Neural cell (in vitro differentiated cells): Measurements from ENCODE around the gene TRPV5. TPM values are rescaled to one million over a fixed set of nuclear protein-coding genes. Genes with fewer than 3 reads are reported as not detected.

Source experiments
- H2AFZ ChIP-seq: fragments of 200-600, 300-800 bp; sonication (generic), shearing (Covaris generic); 2 replicates; pipeline ENCODE4 v1.6.0; 2014; ENCODE audit warnings: low read depth, mild to moderate bottlenecking, antibody characterized with exemption, low read length, moderate library complexity
- H3F3A ChIP-seq: fragments of 200-600 bp; shearing (Covaris generic); 2 replicates; pipeline ENCODE4 v1.6.1; 2016; ENCODE audit warnings: mild to moderate bottlenecking, moderate library complexity, mixed read lengths, antibody characterized with exemption, low read length; ENCODE audit not compliant: insufficient read depth, poor library complexity, severe bottlenecking
- H3K27ac ChIP-seq: fragments of 200-600, 300-800 bp; sonication (generic), shearing (Covaris generic); 2 replicates; pipeline ENCODE4 v1.5.1; 2014; ENCODE audit warnings: mild to moderate bottlenecking, low read length, moderate library complexity
- H3K27me3 ChIP-seq: fragments of 300-800, 200-600 bp; sonication (generic), shearing (Covaris generic); 2 replicates; pipeline ENCODE4 v1.6.0; 2014; ENCODE audit warnings: mild to moderate bottlenecking, low read depth, low read length, moderate library complexity; ENCODE audit not compliant: insufficient read depth
- H3K36me3 ChIP-seq: fragments of 300-800, 200-600 bp; sonication (generic), shearing (Covaris generic); 2 replicates; pipeline ENCODE4 v1.5.1; 2014; ENCODE audit warnings: mild to moderate bottlenecking, antibody characterized with exemption, low read length, moderate library complexity; ENCODE audit not compliant: insufficient read depth
- H3K4me2 ChIP-seq: fragments of 300-800, 200-600 bp; sonication (generic), shearing (Covaris generic); 2 replicates; pipeline ENCODE4 v1.6.0; 2014; ENCODE audit warnings: mild to moderate bottlenecking, low read length
- H3K4me3 ChIP-seq: fragments of 300-800, 200-600 bp; sonication (generic), shearing (Covaris generic); 2 replicates; pipeline ENCODE4 v1.5.1; 2014; ENCODE audit warnings: mild to moderate bottlenecking, low read length, moderate library complexity
- H3K79me2 ChIP-seq: fragments of 200-600 bp; shearing (Covaris generic); replicated peaks from 2 replicates; pipeline ENCODE4 v1.6.0; 2014; ENCODE audit warnings: mild to moderate bottlenecking, low read length, moderate library complexity; ENCODE audit not compliant: insufficient read depth
- H3K9ac ChIP-seq: fragments of 300-800, 200-600 bp; sonication (generic), shearing (Covaris generic); 2 replicates; pipeline ENCODE4 v1.6.1; 2016; ENCODE audit warnings: mild to moderate bottlenecking, low read length, mixed read lengths
- H3K9me2 ChIP-seq: fragments of 200-600 bp; shearing (Covaris generic); 2 replicates; pipeline ENCODE4 v1.6.1; 2016; ENCODE audit warnings: mild to moderate bottlenecking, low read length, mixed read lengths; ENCODE audit not compliant: insufficient read depth
- H3K9me3 ChIP-seq: fragments of 200-600, 300-800 bp; sonication (generic), shearing (Covaris generic); 2 replicates; pipeline ENCODE4 v1.6.1; 2016; ENCODE audit warnings: mild to moderate bottlenecking, mixed run types, low read length, moderate library complexity, mixed read lengths
- H4K20me1 ChIP-seq: fragments of 200-600 bp; shearing (Covaris generic); 2 replicates; pipeline ENCODE4 v1.6.1; 2016; ENCODE audit warnings: mild to moderate bottlenecking, mixed run types; ENCODE audit not compliant: insufficient read depth
- CTCF ChIP-seq: fragments of 450-650 bp; IDR thresholded peaks from 2 replicates; pipeline ENCODE4 v1.5.1; 2014; ENCODE audit warnings: antibody characterized with exemption, mild to moderate bottlenecking, moderate library complexity; ENCODE audit not compliant: poor library complexity, severe bottlenecking
- EP300 ChIP-seq: fragments of 450-650 bp; conservative IDR thresholded peaks from 2 replicates; pipeline ENCODE4 v1.6.1; 2014; ENCODE audit warnings: antibody characterized with exemption, mild to moderate bottlenecking, moderate library complexity; ENCODE audit not compliant: poor library complexity, severe bottlenecking
- EZH2 ChIP-seq: fragments of 200-600, 300-800 bp; shearing (Covaris generic), sonication (generic); IDR thresholded peaks from 2 replicates; pipeline ENCODE4 v1.6.1; 2014; ENCODE audit warnings: antibody characterized with exemption, low read length, borderline replicate concordance, mild to moderate bottlenecking; ENCODE audit not compliant: insufficient read depth, poor library complexity, severe bottlenecking
- MXI1 ChIP-seq: fragments of 450-650 bp; conservative IDR thresholded peaks from 2 replicates; pipeline ENCODE4 v1.6.1; 2014; ENCODE audit warnings: antibody characterized with exemption, mild to moderate bottlenecking; ENCODE audit not compliant: poor library complexity, severe bottlenecking
- POLR2AphosphoS5 ChIP-seq: IDR thresholded peaks from 2 replicates; pipeline ENCODE4 v1.6.1; 2012
- RAD21 ChIP-seq: fragments of 450-650 bp; conservative IDR thresholded peaks from 2 replicates; pipeline ENCODE4 v1.6.1; 2014; ENCODE audit warnings: antibody characterized with exemption, mild to moderate bottlenecking, moderate library complexity
- SMC3 ChIP-seq: fragments of 450-650 bp; conservative IDR thresholded peaks from 2 replicates; pipeline ENCODE4 v1.6.1; 2014; ENCODE audit warnings: antibody characterized with exemption, mild to moderate bottlenecking, moderate library complexity; ENCODE audit not compliant: poor library complexity
- TAF1 ChIP-seq: IDR thresholded peaks from 2 replicates; pipeline ENCODE4 v1.6.1; 2012; ENCODE audit warnings: low read depth
- polyA plus RNA-seq: library from polyadenylated mRNA; depleted of rRNA; stranded (reverse); fragments of >200 nt; gene quantifications from 2 replicates; pipeline ENCODE4 v1.2.3, GENCODE V29; 2014
- TF ChIP-seq, protein P1 (sequence below): IDR thresholded peaks from 2 replicates; pipeline ENCODE4 v1.6.1; 2012; ENCODE audit warnings: borderline replicate concordance

The TRPV5 gene
- polyA plus RNA-seq, 1 donor from 2014 or later = not detected

DNA sequence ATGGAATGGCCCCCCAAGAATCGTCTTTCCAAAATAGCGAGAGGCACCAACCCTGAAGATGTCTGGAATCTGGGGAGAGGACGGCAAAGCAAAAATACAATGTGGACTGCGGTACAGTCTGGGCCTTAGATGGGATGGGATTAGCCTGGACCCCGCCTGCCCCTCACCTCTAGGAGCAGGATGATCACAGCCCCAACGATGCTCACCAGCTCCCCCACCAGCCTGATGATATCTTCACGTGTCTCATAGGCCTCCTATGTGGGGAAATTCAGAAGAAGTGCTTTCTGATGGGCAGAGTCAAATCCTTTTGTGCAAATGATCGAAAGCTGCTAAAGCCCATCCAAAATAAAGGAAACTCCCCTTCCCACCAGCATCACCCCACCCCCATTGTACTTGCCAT lies 18.2 kb downstream of the TRPV5 start:
- Histone ChIP-seq H4K20me1 (no peaks in the 10 kb centered on the region), H3F3A (no peaks in the 10 kb centered on the region), H3K4me3 (no peak overlapping the region), H3K36me3 (no peaks in the 10 kb centered on the region), H3K27ac (no peak overlapping the region), H3K9ac (no peak overlapping the region), H3K9me3 (no peaks in the 10 kb centered on the region), H3K4me2 (no peak overlapping the region), H3K9me2 (no peaks in the 10 kb centered on the region), H3K27me3 (no peaks in the 10 kb centered on the region), H3K79me2 (no peaks in the 10 kb centered on the region), H2AFZ (no peak overlapping the region)
- TF ChIP-seq RAD21 = no peak
- no peak for TF ChIP-seq EP300
- no peak for TF ChIP-seq MXI1
- no peak for TF ChIP-seq SMC3
- TF ChIP-seq POLR2AphosphoS5 = no peak
- TF ChIP-seq EZH2 = no peak
- TF ChIP-seq TAF1 = no peak
- TF ChIP-seq, protein P1, sequence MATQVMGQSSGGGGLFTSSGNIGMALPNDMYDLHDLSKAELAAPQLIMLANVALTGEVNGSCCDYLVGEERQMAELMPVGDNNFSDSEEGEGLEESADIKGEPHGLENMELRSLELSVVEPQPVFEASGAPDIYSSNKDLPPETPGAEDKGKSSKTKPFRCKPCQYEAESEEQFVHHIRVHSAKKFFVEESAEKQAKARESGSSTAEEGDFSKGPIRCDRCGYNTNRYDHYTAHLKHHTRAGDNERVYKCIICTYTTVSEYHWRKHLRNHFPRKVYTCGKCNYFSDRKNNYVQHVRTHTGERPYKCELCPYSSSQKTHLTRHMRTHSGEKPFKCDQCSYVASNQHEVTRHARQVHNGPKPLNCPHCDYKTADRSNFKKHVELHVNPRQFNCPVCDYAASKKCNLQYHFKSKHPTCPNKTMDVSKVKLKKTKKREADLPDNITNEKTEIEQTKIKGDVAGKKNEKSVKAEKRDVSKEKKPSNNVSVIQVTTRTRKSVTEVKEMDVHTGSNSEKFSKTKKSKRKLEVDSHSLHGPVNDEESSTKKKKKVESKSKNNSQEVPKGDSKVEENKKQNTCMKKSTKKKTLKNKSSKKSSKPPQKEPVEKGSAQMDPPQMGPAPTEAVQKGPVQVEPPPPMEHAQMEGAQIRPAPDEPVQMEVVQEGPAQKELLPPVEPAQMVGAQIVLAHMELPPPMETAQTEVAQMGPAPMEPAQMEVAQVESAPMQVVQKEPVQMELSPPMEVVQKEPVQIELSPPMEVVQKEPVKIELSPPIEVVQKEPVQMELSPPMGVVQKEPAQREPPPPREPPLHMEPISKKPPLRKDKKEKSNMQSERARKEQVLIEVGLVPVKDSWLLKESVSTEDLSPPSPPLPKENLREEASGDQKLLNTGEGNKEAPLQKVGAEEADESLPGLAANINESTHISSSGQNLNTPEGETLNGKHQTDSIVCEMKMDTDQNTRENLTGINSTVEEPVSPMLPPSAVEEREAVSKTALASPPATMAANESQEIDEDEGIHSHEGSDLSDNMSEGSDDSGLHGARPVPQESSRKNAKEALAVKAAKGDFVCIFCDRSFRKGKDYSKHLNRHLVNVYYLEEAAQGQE = no peak
- no peak for TF ChIP-seq CTCF

DNA sequence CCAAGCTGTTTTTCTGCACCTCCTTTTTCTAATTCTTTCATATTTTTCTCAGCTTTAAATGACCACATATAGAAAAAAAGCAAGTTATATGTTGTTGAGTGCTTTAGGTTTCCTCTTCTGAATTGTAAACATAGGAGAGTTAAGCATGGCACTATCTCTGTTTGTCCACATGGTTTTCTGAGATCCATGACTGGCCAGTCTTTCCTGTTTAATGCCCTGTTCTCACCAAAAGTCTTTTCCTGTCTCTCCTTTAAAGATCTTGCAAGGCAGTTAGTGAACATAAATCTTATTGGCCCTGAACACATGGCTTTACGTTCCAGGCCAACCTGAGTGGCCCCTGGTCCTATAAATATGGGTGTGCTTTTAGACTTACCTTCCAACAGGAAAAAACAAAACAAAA lies 19.4 kb downstream of the TRPV5 start:
- no peaks in the 10 kb centered on the region for H3K36me3 ChIP-seq
- no peaks in the 10 kb centered on the region for H3K79me2 ChIP-seq
- no peak for TF ChIP-seq EZH2
- TF ChIP-seq, protein P1 = no peak
- no peak for TF ChIP-seq TAF1
- TF ChIP-seq CTCF = no peak
- TF ChIP-seq POLR2AphosphoS5 = no peak
- TF ChIP-seq RAD21 = no peak
- TF ChIP-seq SMC3 = no peak
- no peak for TF ChIP-seq EP300
- TF ChIP-seq MXI1 = no peak
- H3K27ac ChIP-seq = no peak overlapping the region
- H3K27me3 ChIP-seq = no peaks in the 10 kb centered on the region
- H3K4me3 ChIP-seq = no peak overlapping the region
- H3K4me2 ChIP-seq = no peak overlapping the region
- H3K9ac ChIP-seq = no peak overlapping the region
- H2AFZ ChIP-seq = no peak overlapping the region
- no peaks in the 10 kb centered on the region for H3F3A ChIP-seq
- H3K9me3 ChIP-seq = no peaks in the 10 kb centered on the region
- H3K9me2 ChIP-seq = no peaks in the 10 kb centered on the region
- no peaks in the 10 kb centered on the region for H4K20me1 ChIP-seq
